GM12891 (cell line): Measurements from ENCODE around the gene DCUN1D4.

Source experiments
- PAX5 ChIP-seq: IDR thresholded peaks from 2 replicates; pipeline ENCODE4 v1.6.1; 2011; ENCODE audit warnings: low read length, moderate library complexity, mild to moderate bottlenecking; ENCODE audit not compliant: insufficient read depth, severe bottlenecking
- POLR2A ChIP-seq: IDR thresholded peaks from 2 replicates; pipeline ENCODE4 v1.6.1; 2011; ENCODE audit warnings: low read depth, low read length, control low read depth
- POLR2AphosphoS5 ChIP-seq: IDR thresholded peaks from 2 replicates; pipeline ENCODE4 v1.6.1; 2011; ENCODE audit warnings: low read depth, low read length, control low read depth
- POU2F2 ChIP-seq: IDR thresholded peaks from 2 replicates; pipeline ENCODE4 v1.6.1; 2011; ENCODE audit warnings: low read depth, mild to moderate bottlenecking, control low read depth, low read length, moderate library complexity
- TAF1 ChIP-seq: IDR thresholded peaks from 2 replicates; pipeline ENCODE4 v1.6.1; 2011; ENCODE audit warnings: low read depth, low read length, control low read depth

DNA sequence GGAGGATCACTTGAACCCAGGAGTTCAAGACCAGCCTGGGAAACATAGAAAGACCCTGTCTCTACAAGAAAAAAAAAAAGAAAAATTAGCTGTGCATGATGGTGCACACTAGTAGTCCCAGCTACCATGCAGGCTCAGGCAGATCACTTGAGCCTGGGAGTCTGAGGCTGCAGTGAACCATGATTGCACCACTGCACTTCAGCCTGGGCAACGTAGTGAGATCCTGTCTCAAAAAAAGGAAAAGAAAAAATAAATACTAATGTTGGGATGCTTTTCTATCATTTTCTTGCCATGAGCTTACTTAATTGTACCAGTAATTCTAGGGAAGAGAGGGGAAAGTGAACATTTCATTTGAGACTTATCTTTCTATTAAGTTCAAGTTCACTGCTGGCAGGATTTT is 19.8 kb downstream of the DCUN1D4 start:
- TF ChIP-seq POLR2A, result no peak
- no peak for TF ChIP-seq POLR2AphosphoS5
- no peak for TF ChIP-seq POU2F2
- TF ChIP-seq TAF1, result no peak
- TF ChIP-seq PAX5, result no peak
